Esophagus squamous epithelium (tissue), 4 donors: ENCODE data around the gene HOXD10.

ENCODE experiments used
- POLR2A ChIP-seq, 4 donors: fragments of 450-650 bp; IDR thresholded peaks; one replicate each; pipeline ENCODE4 v1.6.1; 2017; ENCODE audit warnings: antibody characterized with exemption in 4 of 4, mild to moderate bottlenecking in 4 of 4, moderate library complexity in 3 of 4
- TF ChIP-seq, protein P1 (sequence below), 6 experiments: fragments of 450-650 bp in 4 of 6; fragments of 200-600 bp in 2 of 6; sonication (generic) in 2 of 6; IDR thresholded peaks; one replicate each; pipeline ENCODE4 v1.5.1; 2016 to 2019; ENCODE audit warnings: antibody characterized with exemption in 6 of 6, mild to moderate bottlenecking in 4 of 6, moderate library complexity in 4 of 6

DNA sequence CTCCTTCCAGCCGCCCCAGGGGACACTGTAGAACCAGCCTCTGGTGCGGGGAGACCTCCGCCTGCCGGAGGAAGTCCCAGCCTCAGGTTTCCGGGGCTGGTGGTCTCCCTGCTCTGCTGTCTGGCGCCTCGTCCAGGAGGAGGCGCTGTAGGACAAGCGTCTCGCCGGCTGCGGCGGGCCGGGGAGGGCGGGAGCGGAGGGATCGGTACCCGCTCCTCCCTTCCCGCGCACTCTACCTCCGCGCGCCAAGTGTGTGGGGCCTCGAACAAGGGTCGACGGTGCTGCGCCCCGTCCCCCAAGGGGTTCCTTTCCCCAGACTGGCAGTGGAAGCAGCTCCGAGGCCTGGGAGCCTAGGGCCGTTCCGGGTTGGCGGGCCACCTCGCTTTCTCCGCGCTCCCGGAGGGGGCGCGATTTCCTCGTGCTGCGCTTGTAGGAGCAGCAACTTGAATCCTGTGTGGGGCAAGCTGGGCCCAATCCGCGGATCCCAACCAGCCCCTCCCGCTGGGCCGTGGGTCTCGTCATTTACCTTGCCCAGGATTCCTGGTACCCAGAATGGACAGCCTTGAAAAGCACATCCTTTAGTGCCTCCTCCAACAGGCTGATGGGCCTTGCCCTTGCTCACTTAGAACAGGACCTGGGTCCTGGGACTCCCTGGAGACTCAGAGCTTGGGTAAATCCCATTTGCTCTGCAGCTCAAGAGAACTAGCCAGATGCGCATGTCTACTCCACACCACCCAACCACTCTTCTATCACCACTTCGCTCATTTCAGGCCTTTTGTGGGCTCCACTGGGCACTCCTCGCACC is 24.1 kb downstream of the HOXD10 start:
- no peak for TF ChIP-seq POLR2A (IDR thresholded peaks at IDR 0.05)
- TF ChIP-seq, protein P1, sequence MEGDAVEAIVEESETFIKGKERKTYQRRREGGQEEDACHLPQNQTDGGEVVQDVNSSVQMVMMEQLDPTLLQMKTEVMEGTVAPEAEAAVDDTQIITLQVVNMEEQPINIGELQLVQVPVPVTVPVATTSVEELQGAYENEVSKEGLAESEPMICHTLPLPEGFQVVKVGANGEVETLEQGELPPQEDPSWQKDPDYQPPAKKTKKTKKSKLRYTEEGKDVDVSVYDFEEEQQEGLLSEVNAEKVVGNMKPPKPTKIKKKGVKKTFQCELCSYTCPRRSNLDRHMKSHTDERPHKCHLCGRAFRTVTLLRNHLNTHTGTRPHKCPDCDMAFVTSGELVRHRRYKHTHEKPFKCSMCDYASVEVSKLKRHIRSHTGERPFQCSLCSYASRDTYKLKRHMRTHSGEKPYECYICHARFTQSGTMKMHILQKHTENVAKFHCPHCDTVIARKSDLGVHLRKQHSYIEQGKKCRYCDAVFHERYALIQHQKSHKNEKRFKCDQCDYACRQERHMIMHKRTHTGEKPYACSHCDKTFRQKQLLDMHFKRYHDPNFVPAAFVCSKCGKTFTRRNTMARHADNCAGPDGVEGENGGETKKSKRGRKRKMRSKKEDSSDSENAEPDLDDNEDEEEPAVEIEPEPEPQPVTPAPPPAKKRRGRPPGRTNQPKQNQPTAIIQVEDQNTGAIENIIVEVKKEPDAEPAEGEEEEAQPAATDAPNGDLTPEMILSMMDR (IDR thresholded peaks at IDR 0.05) = peak; percentile 76 to 95 (median 88)
